T47D (cell line): ENCODE measurements around the gene CD300LG.

Experiments used
- DNase-seq, 2 experiments: peaks; one replicate each; pipeline versions ENCODE4 v3.0.0 to v3.0.0-alpha.2; 2011 to 2012; ENCODE audit warnings: low read depth in 1 of 2, low spot score in 1 of 2
- JUND ChIP-seq: IDR thresholded peaks from 2 replicates; pipeline ENCODE4 v1.6.1; 2012; ENCODE audit warnings: low read depth
- in situ Hi-C: cut with HindIII; loops from 2 replicates; pipeline ENCODE4 v1.10.0; 2016; ENCODE audit warnings: low sequenced_read_pairs, low pct_unique_long_range_greater_than_20kb

The CD300LG gene

GRCh38 chr17:43912635-43913304, 65.8 kb downstream of the CD300LG start:
- in situ Hi-C loops = no loop called here
- no peak for DNase-seq
- TF ChIP-seq JUND = no peak
